Left forelimb (tissue), 1 donor: Measurements from ENCODE around the gene ANKRD44.
"Not testable (repeated sequence)": the region's sequence is repeated elsewhere in the genome, so short reads cannot be mapped to it uniquely, and the experiment has no call there.

Experiments
- DNase-seq: peaks from one replicate; pipeline ENCODE4 v3.0.0-alpha.2; 2018; ENCODE audit warnings: low spot score

ANKRD44 gene

DNA sequence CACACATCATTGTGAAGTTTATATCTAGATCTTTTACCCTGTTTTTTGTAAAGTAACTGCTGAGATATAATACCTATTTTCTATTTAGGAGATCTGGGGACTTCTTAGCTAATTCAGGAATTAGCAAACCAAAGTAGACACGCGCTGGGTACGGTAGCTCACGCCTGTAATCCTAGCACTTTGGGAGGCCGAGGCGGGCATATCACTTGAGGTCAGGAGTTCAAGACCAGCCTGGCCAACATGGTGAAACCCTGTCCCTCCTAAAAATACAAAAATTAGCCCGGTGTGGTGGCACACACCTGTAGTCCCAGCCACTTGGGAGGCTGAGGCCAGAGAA, 23.0 kb downstream of the ANKRD44 start:
- DNase-seq: not testable (repeated sequence)

DNA sequence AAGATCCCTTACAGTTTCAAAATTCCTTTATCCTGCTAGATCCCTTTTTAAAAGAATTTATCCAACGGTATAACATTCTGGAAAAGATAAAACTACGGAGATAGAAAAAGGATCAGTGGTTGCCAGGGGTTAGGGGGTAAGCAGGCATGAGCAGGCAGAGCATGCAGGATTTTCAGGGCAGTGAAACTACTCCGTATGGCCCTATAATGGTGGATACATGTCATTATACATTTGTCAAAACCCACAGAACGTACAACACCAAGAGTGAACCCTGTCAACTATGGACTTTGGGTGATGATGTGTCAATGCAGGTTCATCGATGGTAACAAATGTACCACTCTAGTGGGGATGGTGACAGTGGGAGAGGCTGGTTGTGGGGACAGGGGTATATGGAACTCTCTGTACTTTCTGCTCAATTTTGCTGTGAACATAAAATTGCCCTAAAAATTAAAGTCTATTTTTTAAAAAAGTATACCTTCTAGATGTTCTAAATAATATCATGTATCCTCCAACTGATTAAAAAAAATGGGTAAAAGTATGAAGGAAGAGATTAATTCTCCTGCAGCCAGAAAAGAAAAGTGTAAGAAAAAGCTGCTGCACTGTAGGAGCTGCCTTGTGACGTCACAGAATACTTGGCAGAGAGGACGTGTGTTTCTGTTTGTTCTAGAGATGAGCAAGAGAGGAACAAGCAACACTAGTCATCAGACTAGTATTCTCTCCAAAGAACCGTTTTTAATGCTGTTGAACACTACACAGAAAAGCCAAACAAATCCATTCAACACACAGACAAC, 23.6 kb downstream of the ANKRD44 start:
- no peak for DNase-seq

DNA sequence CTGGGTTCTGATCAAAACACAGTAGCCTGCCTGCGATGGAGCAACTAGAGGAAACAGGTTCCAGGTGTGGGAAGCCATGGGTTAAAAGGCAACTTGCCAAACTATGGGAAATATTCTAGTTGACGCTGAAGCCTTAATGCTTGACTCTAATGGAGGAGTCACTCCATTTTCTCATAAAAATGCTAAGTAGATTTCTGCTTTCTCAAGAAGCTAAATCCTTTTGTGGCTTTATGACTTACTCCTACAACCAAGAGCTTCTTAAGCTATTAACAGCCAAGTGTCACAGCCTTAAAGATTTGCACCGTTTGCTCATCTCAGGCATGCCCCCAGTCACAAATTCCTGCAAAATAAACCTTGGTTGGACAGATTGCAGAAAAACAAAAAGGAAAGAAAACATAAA, 25.2 kb downstream of the ANKRD44 start:
- DNase-seq: no peak

DNA sequence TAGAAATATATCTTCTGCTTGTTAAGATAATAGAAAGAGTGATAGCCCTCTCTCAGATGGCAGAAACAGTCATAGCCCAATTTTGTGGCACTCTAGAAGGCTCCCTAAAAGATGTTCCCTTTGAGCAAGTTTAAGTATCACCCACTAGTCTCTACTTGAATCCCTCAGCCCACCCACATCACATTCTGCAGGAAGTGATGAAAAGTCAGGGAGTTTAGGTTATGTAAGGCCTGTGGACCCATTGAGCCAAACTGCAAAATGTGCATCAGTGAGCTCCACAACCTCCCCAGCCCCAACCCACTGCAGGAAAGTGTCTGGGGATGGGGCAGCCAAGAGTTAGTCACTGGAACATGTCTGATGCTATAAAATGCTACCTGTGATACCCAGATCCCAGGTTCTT, 25.6 kb downstream of the ANKRD44 start:
- no peak for DNase-seq

DNA sequence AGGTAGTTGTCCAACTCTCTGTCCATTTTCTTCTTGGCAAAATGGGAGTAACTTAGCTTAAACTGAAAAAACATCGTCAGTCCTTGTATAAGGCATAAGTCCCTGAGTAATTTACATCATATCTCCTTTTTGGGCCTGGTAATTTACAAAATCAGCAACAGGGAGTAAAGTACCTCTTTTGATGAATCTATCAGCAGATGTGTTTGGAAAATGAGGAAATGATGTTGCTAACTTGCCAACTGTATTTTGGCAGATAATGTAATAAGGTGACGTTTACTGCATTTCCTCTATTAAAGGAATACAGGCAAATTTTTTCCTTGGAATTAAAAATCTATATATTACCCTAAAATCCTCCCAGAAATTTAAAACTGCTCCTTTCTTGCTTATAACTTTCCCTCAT, 29.2 kb downstream of the ANKRD44 start:
- DNase-seq: no peak

DNA sequence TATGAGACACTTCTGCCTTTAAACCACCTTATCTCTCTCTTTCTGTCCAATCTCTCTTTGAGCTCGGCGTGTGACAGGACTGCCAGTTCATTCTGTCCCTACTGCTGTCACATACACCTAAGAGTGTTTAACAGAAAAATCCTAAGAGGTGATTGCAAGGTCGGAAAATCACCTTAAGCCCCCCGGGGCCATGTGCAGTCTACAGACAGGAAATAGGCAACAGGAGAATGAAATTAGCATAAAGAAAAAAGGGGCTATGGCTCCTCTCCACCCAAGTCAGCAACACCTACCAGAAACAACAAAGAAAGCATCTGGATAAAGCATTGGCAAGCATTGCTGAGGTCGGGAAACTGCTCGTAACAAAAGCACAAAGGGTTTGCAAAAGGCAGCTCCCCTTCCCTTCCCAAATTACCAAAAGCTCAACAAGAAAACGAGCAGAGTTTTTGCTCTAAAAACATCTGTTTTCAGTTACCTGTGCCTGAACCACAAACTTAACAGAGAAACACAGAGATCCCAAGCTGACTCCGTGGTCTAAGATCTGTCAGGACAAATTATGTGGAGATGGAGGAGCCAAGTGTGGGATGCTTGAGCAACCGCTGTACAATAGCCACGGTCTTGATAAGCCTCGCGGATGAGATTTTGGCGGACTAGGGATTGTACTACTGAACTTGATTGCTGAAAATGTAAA, 30.4 kb downstream of the ANKRD44 start:
- DNase-seq: no peak

DNA sequence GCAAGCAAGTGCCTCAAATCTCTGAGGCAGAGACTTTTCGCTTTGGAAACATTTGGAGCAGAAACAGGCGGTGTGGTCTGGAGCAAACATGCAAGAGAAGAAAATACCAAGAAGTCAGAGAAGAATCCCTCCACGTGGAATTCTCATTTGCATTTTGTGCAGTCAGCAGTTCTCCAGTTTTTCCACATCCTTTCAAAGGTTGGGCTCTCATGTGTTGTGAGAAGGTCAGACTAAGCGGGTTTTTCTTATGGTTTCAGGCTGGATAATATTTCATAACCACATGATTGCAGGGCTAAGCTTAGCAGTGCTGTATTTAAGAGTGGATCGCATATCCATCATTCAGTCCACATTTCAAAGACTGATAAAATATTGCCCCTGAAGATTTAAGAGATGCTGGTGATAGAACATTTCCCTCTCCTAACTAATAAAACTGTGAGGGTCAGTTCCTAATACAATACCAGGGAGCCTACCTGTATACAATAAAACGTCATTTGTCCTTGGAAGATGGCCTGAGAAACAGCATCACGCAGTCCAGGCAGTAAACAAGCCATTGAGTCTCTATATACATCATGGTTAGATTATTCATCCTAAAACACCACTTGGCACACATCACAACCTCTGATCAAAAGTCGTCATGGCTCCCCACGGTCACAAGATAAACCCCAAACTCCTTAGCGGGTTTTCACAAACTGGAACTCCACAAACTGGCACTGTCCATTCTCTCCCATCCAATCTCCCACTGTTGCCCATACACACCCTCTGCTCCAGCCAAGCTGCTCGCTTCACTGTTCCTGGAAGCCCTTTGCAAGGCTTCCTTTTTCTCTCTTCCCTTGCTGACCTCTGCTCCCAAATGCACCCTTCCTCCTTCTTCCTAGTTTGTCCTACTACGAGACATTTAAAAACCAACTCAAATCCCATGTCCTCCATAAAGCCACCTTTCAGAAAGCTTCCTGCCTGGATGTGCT, 31.5 kb downstream of the ANKRD44 start:
- DNase-seq: no peak

DNA sequence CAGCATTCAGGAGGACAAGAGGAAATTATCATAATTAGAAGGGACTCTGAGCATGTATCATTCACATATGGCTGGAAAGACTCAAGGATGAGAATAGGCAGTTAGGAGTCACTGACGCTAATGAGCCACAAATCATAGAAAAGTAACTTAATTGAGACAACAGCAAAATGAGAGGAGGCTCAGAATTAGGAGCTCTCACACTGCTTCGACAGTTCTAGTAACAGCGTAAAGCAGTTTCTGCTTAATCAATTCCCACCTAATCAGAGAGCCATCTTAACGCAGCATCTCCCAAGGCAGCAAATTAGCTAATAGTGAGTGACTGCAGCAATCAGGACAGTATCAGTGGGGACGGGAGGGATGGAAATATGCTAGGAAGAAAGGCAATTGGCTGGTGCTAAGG, 32.8 kb downstream of the ANKRD44 start:
- DNase-seq: no peak

DNA sequence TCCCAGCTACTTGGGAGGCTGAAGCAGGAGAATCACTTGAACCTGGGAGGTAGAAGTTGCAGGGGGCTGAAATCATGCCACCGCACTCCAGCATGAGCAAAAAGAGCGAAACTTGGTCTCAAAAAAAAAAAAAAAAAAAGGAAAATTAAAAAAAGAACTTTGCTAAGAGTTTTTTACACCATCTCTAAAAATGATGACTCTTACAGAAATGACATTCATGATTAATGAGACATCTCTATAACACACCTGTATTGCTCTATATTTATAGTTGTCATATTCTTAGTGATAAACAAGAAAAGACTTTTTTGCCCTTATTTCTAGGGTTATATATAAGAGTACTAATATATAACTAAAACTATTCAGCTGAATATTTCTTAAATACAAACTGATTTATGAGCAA, 34.4 kb downstream of the ANKRD44 start:
- DNase-seq: no peak

DNA sequence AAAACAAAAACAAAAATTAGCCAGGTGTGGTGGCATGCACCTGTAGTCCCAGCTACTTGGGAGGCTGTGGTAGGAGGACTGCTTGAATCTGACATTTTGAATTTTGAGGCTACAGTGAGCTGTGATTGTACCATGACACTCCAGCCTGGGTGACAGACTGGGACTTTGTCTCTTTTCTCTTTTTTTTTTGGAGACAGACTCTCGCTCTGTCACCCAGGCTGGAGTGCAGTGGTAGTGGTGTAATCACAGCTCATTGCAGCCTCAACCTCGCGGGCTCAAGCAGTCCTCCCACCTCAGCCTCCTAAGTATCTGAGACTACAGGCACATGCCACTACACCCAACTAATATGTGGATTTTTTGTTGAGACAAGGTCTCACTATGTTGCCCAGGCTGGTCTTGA, 35.6 kb downstream of the ANKRD44 start:
- no peak for DNase-seq

DNA sequence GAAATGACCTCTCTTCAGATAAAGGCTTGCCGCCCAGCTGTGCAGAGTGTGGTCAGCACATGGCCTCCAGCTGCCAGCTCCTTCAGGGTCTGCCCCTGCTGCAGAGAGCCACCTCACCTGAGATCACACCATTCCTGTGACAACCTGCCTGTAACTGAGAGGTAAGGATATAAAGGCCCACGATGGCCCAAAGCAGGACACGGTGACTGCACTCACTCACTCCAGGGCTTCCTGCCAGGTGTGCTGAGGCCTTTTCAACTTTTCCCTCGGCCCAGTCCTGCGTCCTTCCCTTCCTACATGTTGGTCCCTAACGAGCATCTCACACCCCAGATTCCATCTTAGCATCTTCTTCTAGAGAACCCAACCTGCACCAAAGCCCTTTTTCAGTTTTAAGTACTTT, 36.2 kb downstream of the ANKRD44 start:
- no peak for DNase-seq

DNA sequence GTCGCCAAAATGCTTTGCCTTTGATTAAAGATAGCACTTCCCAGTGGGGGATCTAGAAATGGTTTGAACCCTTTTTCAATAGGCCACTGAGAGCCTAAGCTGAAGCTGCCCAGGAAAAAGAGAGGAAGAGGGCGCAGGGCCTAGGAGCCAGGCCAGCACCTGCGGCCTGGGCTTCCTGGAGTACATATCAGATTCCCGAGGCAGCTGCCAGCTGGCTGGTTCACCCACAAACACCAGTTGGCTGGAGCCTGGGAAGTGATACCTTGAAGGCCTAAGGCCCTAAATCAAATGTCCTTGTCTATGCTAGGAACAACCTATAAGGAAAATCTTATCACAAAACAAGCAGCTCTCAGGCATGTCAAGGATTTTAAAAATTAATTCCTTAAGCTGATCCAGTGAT, 37.1 kb downstream of the ANKRD44 start:
- no peak for DNase-seq

DNA sequence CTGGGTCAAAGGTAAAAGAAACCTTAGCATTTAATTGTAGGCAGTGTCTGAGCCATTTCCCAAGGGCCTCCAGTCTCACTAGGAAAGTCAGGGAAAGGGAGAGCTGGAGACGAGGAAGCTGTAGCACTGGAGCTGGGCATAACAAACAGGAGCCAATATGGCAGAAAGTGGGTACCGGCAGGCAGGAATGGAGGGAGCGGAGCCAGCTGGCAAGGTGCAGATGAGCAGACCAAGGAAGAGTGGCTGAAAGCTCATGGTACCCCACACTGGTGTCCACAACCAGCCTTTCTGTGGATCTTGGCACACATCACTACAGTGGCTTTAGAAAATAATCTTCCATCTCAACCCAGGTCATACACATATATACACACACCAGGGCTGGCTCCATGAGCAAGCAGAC, 40.0 kb downstream of the ANKRD44 start:
- no peak for DNase-seq

DNA sequence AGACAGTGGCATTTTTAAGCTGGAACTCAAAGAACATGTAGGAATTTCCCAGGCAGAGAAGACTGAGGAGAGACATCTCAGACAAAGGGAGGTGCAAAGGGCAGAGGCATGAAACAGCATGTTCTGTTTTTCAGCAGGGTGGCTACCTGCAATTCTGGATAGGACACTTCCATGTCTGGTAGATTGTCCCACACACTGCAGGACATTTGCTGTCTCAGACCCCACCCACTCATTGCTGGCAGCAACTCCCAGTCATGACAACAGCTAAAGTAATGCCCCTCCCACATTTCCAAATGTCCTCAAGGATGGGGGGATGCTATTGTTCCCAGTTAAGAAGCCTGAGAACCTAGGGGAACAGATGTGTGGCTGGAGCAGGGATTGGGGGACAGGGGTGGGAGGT, 40.8 kb downstream of the ANKRD44 start:
- DNase-seq: no peak

DNA sequence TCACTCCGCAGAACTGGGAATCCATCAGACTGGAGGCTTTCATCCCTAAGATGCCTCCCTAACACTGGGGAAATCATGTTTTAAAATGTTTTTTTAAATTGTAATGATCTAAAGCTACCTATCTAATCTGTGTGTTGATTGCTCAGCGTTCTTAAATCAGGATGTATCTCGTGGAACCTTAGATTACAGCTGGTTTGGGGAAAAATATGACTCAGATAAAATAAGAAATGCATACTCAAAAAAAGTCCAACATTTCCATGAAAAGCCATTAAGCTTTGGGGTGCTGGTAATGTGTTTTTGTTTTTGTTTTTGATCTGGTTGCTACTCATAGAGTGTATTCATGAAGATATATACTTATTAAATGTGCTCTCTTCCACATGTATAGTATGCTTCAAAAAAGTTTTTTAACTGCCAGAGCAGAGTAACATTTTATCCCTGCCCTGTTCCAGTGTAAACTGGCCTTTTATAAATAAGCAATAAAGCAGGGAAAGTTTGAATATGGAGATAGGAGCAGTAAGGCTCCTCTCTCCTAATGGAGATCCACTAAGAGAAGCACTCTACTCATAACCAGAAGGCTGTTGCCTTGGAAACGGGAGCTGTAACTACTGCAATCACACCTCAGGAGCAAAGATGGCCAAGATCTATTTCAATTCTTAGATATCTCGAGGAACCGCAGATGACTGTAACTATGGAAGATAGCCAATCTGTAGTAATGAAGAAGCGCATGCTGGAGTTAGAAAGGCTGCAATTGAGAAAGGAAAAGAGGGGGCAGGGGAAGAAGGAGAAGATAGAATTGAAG, 41.6 kb downstream of the ANKRD44 start:
- no peak for DNase-seq

DNA sequence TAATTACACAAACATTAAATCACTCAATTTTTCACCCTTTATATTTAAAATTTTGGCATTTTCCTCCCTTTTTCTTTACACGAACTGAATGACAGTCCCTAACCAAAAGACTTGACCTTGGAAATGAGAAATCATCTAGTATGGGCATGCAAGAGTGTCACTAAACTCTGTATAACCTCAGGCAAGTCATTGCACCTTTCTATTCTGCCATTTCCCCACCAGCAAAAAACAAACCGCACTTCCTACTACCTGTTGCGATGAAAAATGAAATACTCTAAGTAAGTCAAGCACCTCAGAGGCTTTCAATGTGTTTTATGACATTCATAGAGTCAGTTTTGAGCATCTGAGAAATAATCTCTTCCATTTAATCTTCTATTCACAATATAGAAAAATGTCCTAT, 44.1 kb downstream of the ANKRD44 start:
- DNase-seq: no peak

DNA sequence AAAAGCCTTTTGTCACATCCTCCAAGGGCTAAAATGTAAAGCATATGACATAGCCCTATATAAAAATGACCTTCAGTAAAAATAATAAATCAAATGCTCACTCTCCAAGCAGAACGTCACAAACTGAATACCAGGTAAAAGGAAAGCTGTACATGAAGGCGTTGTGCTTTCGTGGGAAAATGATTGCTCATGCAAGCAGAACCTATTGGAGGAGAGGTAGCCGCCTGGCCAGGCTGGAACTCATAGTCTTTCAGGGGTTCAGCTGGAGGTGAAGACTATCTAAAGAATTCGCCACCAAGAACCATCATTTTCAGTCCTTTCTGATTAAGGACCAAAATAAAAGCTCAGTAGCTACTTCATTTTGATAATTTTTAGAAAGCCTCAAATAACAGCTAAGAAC, 44.7 kb downstream of the ANKRD44 start:
- no peak for DNase-seq

DNA sequence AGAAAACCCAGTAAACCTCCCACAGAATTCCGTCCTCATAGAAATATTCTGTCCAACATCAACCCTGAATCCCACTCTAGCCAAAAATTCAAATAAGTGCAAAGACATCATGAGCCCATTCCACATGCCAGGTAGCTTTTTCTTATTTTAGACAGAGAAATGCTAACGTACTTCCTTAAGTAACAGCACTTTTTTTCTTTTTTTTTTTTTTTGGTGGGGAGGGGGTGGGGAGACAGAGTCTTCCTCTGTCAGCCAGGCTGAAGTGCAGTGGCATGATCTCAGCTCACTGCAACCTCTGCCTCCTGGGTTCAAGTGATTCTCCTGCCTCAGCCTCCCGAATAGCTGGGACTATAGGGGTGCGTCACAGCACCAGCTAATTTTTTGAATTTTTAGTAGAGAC, 45.5 kb downstream of the ANKRD44 start:
- DNase-seq: no peak

DNA sequence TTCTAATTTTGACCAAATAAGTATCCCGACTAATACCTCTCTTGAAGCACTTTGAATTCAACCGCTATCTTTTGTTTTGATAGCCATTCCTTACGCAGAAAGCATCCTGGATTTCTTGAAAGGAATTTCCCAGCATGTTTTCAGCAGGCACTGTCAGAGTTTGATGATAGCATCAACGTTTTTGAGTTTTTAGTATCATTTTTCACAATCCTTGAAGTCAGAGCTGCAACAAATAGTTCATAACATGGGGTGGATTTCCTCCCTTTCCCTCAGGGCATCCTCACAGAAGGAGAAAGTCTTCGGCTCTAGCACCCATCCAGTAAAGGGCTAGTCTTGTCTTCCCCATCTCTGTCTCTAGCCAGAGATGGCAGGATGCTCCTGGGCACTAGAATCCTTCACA, 46.2 kb downstream of the ANKRD44 start:
- no peak for DNase-seq

DNA sequence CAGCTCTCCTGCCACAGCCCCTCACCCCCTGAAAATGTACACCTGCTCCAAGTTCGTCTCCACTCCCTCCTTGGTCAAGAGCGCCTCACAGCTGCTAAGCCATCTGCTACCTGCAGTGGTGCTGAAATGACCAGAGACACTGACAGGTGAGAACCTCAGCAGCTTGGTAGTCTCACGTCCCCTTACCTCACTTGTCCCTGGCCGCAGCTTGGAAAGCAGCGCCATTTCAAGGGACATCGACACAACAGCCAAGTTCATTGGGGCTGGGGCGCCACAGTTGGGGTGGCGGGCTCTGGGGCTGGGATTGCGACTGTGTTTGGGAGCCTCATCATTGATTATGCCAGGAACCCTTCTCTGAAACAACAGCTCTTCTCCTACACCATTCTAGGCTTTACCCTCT, 47.5 kb downstream of the ANKRD44 start:
- no peak for DNase-seq

DNA sequence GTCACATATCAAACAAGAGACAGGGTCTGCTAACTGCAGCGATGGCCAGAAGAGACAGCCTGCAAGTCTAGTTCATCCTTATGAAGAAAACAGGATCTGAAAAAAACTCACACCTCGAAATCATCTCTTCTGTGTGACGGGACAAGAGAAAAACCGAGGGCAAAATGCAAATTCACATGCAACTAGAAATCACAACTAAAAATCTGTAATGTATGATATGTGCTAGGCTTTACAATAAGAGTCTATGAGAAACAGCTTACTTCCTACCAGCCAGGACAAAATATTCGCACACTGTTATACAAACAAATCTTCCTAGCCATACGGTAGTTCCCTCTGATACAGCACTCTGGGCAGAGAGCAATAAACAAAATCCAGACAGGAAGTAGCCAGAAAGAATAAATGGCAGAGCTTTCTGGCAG, 48.8 kb downstream of the ANKRD44 start:
- no peak for DNase-seq

DNA sequence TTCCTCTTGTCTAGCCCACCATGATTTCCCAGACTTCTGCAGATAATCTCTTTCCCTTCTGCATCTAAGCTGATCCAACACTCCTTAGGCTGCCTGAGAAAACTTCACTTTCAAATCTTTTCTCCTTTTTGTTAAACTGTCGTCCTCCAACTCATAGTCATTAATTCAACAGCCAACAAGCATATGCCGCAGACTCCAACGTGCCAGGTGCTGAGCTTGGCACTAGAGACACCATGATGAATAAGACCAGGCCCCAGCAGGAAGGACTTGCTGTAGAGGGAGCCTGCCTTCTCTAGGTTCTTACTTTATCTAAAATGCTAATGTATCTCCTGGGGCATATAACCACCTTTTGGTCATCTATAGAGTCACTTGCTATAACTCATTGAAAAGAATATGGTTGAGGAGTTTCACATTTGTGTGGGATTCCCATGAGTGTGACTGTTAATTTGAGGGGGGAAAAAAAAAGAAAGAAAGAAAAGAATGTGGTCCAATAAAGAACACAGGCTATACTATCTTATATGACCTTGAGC, 51.0 kb downstream of the ANKRD44 start:
- DNase-seq: no peak
